ENCODE data around the gene FAM110A.
"Not testable (repeated sequence)": the region's sequence is repeated elsewhere in the genome, so short reads cannot be mapped to it uniquely, and the experiment has no call there.

FAM110A gene

DNA sequence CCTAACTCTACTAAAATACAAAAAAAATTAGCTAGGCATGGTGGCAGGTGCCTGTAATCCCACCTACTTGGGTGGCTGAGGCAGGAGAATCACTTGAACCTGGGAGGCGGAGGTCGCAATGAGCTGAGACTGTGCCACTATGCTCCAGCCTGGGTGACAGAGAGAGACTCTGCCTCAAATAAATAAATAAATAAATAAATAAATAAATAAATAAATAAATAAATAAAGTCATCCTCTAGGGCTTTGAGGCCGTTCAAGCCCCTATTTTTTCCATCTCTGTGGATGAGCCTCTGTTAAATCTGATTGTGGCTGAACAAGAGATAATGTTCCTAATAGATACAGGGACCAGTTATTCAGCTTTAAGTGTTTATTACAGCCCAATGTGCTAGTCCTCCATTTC, 31.8 kb upstream of the FAM110A start:
- POLR2A ChIA-PET, result no interaction called here
- no peak for TF ChIP-seq LEF1 (IDR thresholded peaks at IDR 0.05; ENCODE audit: borderline replicate concordance)
- no peak for TF ChIP-seq ZNF384 (IDR thresholded peaks at IDR 0.05)
- no peak for TF ChIP-seq SP1 (IDR thresholded peaks at IDR 0.05)
- TF ChIP-seq FOXM1 (IDR thresholded peaks at IDR 0.05; ENCODE audit: borderline replicate concordance), result no peak
- TF ChIP-seq CTBP1 (IDR thresholded peaks at IDR 0.05; ENCODE audit: borderline replicate concordance), result no peak
- no peak for TF ChIP-seq SUZ12 (IDR thresholded peaks at IDR 0.05)
- TF ChIP-seq, protein P1, sequence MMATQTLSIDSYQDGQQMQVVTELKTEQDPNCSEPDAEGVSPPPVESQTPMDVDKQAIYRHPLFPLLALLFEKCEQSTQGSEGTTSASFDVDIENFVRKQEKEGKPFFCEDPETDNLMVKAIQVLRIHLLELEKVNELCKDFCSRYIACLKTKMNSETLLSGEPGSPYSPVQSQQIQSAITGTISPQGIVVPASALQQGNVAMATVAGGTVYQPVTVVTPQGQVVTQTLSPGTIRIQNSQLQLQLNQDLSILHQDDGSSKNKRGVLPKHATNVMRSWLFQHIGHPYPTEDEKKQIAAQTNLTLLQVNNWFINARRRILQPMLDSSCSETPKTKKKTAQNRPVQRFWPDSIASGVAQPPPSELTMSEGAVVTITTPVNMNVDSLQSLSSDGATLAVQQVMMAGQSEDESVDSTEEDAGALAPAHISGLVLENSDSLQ (IDR thresholded peaks at IDR 0.05), result no peak
- TF ChIP-seq NFRKB (IDR thresholded peaks at IDR 0.05), result no peak
- no peak for TF ChIP-seq FOXK2 (IDR thresholded peaks at IDR 0.05)
- no peak for TF ChIP-seq ARNT (IDR thresholded peaks at IDR 0.05)
- no peak for TF ChIP-seq ELF4 (IDR thresholded peaks at IDR 0.05)
- no peak for TF ChIP-seq TARDBP (IDR thresholded peaks at IDR 0.05)
- no peak for TF ChIP-seq BHLHE40 (IDR thresholded peaks at IDR 0.05; ENCODE audit: borderline replicate concordance)
- no peak for TF ChIP-seq HDGF (IDR thresholded peaks at IDR 0.05; ENCODE audit: borderline replicate concordance)
- TF ChIP-seq L3MBTL2 (conservative IDR thresholded peaks at IDR 0.05), result no peak
- no peak for TF ChIP-seq FOXA1 (IDR thresholded peaks at IDR 0.05)
- no peak for DNase-seq (ENCODE audit: extremely low spot score)
- CTCF ChIA-PET, result no interaction called here

- ChIA-PET CTCF (no interaction called here), POLR2A (no interaction called here)
These were observed 27.8 kb upstream of the FAM110A start for GRCh38 chr20:805713-806112.

GRCh38 chr20:811776-812434, 21.6 kb upstream of the FAM110A start:
- CTCF ChIA-PET; POLR2A ChIA-PET; DNase-seq (ENCODE audit: extremely low spot score): not testable (repeated sequence)

More at GRCh38 chr20:805713-806112, 27.8 kb upstream of the FAM110A start:
- TF ChIP-seq TARDBP (IDR thresholded peaks at IDR 0.05) (no peak), ARNT (IDR thresholded peaks at IDR 0.05) (no peak)
- no peak for DNase-seq (ENCODE audit: extremely low spot score)

DNA sequence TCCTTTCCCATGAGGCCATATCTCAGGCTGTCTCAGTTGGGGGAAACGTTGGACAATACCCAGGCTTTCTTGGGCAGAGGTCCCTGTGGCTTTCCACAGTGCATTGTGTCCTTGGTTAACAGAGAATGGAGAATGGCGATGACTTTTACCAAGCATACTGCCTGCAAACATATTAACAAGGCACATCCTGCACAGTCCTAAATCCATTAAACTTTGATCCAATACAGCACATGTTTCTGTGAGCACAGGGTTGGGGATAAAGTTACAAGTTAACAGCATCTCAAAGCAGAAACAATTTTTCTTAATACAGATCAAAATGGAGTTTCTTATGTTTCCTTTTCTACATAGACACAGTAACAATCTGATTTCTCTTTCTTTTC, 21.1 kb upstream of the FAM110A start:
- DNase-seq (ENCODE audit: extremely low spot score); CTCF ChIA-PET; POLR2A ChIA-PET: not testable (repeated sequence)

DNA sequence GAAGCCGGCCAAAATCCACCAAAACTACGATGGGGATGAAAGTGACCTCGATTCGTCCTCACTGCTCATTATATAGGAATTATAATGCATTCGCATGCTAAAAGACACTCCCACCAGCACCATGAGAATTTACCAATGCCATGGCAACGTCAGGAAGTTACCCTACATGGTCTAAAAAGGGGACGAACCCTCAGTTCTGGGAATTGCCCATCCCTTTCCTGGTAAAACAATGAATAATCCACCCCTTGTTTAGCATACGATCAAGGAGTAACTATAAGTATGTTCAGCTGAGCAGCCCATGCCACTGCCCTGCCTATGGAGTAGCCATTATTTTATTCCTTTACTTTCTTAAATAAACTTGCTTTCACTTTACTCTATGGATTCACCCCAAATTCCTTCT, 20.1 kb upstream of the FAM110A start:
- TF ChIP-seq BHLHE40 (IDR thresholded peaks at IDR 0.05; ENCODE audit: borderline replicate concordance) (no peak), FOXM1 (IDR thresholded peaks at IDR 0.05; ENCODE audit: borderline replicate concordance) (no peak), TARDBP (IDR thresholded peaks at IDR 0.05) (no peak), HDGF (IDR thresholded peaks at IDR 0.05; ENCODE audit: borderline replicate concordance) (no peak), SP1 (IDR thresholded peaks at IDR 0.05) (no peak), SUZ12 (IDR thresholded peaks at IDR 0.05) (no peak), LEF1 (IDR thresholded peaks at IDR 0.05; ENCODE audit: borderline replicate concordance) (no peak), L3MBTL2 (conservative IDR thresholded peaks at IDR 0.05) (no peak), CTBP1 (IDR thresholded peaks at IDR 0.05; ENCODE audit: borderline replicate concordance) (no peak), ZNF384 (IDR thresholded peaks at IDR 0.05) (no peak), ARNT (IDR thresholded peaks at IDR 0.05) (no peak), NFRKB (IDR thresholded peaks at IDR 0.05) (no peak), ELF4 (IDR thresholded peaks at IDR 0.05) (no peak), FOXK2 (IDR thresholded peaks at IDR 0.05) (no peak), FOXA1 (IDR thresholded peaks at IDR 0.05) (no peak)
- TF ChIP-seq, protein P1 (IDR thresholded peaks at IDR 0.05), result no peak
- DNase-seq (ENCODE audit: extremely low spot score), result no peak
- POLR2A ChIA-PET, result no interaction called here
- CTCF ChIA-PET, result no interaction called here

DNA sequence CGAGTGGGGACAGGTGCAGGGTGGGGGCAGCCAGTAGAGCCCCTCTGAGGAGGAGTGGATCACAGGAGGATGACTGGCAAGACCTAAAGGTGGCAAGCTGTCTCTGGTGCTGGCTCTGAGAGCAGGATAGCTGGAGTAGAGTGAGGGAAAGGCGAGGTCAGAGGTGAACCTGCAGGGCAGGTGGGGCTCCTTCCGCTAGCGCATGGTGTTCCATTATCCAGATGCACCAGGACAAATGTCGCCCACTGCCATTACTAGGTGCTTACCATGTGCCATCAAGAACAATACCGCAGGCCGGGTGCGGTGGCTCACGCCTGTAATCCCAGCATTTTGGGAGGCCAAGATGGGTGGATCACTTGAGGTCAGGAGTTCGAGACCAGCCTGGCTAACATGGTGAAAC, 18.3 kb upstream of the FAM110A start:
- ChIA-PET POLR2A (no interaction called here), CTCF (interaction anchor here (0.7 to 4.2 kb wide), 3 partner anchors 142 to 144 kb away, joined by 3 to 31 read pairs (median 3); no protein-coding TSS in a partner anchor)
- DNase-seq (ENCODE audit: extremely low spot score), result no peak
- no peak for TF ChIP-seq CTBP1 (IDR thresholded peaks at IDR 0.05; ENCODE audit: borderline replicate concordance)

DNA sequence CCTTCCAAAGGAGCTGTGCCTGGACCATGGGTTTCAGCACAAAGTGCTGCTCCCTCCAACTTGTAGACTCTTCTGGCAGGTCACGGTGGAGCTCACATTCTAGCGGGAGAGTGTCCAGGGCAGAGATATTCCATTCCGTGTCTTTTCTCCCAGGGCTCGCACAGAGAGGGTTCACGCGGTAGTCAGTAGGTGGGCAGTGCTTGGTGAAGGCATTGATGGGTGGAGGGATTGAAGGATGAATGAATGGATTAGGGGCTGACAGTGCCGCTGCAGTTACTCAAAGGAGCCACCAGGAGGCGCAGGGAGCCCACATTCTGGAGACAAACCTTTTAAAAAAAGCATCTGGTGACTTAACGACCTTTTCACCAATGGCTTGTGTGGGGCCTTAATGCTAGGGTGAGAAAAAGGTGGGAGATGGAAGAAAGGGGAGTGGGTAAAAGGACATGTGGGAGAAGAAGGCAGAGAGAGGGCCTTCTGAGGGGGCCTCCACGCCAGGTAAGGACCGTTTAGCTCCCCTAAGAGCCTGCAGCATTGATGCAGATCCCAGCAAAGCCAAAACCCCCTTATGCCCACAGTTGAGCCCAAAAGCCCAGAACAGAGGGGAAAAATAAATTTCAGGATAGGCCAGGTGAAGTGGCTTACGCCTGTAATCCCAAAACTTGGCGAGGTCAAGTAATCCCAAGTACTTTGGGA, 17.5 kb upstream of the FAM110A start:
- CTCF ChIA-PET, result interaction anchor here (0.7 to 4.2 kb wide), 3 partner anchors 22 to 143 kb away, joined by 3 to 31 read pairs (median 3); no protein-coding TSS in a partner anchor
- TF ChIP-seq ZNF384 (IDR thresholded peaks at IDR 0.05) (peak; percentile 57), CTBP1 (IDR thresholded peaks at IDR 0.05; ENCODE audit: borderline replicate concordance) (no peak), LEF1 (IDR thresholded peaks at IDR 0.05; ENCODE audit: borderline replicate concordance) (no peak), L3MBTL2 (conservative IDR thresholded peaks at IDR 0.05) (no peak)
- DNase-seq (ENCODE audit: extremely low spot score), result peak; percentile 74
- POLR2A ChIA-PET, result no interaction called here

Measured in HEK293T (cell line).